ENCODE measurements around the gene CLVS2.

Gene CLVS2

GRCh38 chr6:122995921-122996793 is at the start of gene CLVS2:
CLVS2 (plus strand) TSS chr6:122996235; CDS start chr6:122997778, 1,543 bp downstream.
- DNase-seq (ENCODE audit: low read depth): no peak

- DNase-seq (ENCODE audit: low read depth): no peak
Observed at GRCh38 chr6:122947355-122947754, 48.7 kb upstream of the CLVS2 start.

GRCh38 chr6:122953766-122954165 is 42.3 kb upstream of the CLVS2 start:
- DNase-seq (ENCODE audit: low read depth): no peak

- no peak for DNase-seq (ENCODE audit: low read depth)
Observed at GRCh38 chr6:122956376-122956775, 39.7 kb upstream of the CLVS2 start.

GRCh38 chr6:122962000-122962624 is 33.9 kb upstream of the CLVS2 start:
- DNase-seq (ENCODE audit: low read depth): no peak

GRCh38 chr6:122969999-122970533 is 26.0 kb upstream of the CLVS2 start:
- DNase-seq (ENCODE audit: low read depth): no peak

- DNase-seq (ENCODE audit: low read depth): no peak
Observed at GRCh38 chr6:122977180-122977579, 18.9 kb upstream of the CLVS2 start.

GRCh38 chr6:122984393-122984792 is 11.6 kb upstream of the CLVS2 start:
- DNase-seq (ENCODE audit: low read depth): no peak

- DNase-seq (ENCODE audit: low read depth): no peak
Observed at GRCh38 chr6:122994256-122994655, 1.8 kb upstream of the CLVS2 start.

GRCh38 chr6:122996794-122997505 is 915 bp downstream of the CLVS2 start:
- no peak for DNase-seq (ENCODE audit: low read depth)

- no peak for DNase-seq (ENCODE audit: low read depth)
Observed at GRCh38 chr6:122997541-122998150, 1.6 kb downstream of the CLVS2 start.

- DNase-seq (ENCODE audit: low read depth): no peak
Observed at GRCh38 chr6:122998403-122998975, 2.5 kb downstream of the CLVS2 start.

- DNase-seq (ENCODE audit: low read depth): no peak
Observed at GRCh38 chr6:123000244-123000770, 4.3 kb downstream of the CLVS2 start.

- no peak for DNase-seq (ENCODE audit: low read depth)
Observed at GRCh38 chr6:123001540-123001939, 5.5 kb downstream of the CLVS2 start.

GRCh38 chr6:123007885-123008284 is 11.8 kb downstream of the CLVS2 start:
- no peak for DNase-seq (ENCODE audit: low read depth)

GRCh38 chr6:123009059-123009458 is 13.0 kb downstream of the CLVS2 start:
- DNase-seq (ENCODE audit: low read depth): no peak

- no peak for DNase-seq (ENCODE audit: low read depth)
Observed at GRCh38 chr6:123014835-123015234, 18.8 kb downstream of the CLVS2 start.

- no peak for DNase-seq (ENCODE audit: low read depth)
Observed at GRCh38 chr6:123016431-123017103, 20.5 kb downstream of the CLVS2 start.

- no peak for DNase-seq (ENCODE audit: low read depth)
Observed at GRCh38 chr6:123017104-123017682, 21.2 kb downstream of the CLVS2 start.

- no peak for DNase-seq (ENCODE audit: low read depth)
Observed at GRCh38 chr6:123022975-123023374, 26.9 kb downstream of the CLVS2 start.

GRCh38 chr6:123024976-123025375 is 28.9 kb downstream of the CLVS2 start:
- DNase-seq (ENCODE audit: low read depth): no peak
